Fibroblast of lung (primary cell): Measurements from ENCODE around the gene CACNB4. TPM values are rescaled to one million over a fixed set of nuclear protein-coding genes. Genes with fewer than 3 reads are reported as not detected.
"Not testable (repeated sequence)": the region's sequence is repeated elsewhere in the genome, so short reads cannot be mapped to it uniquely, and the experiment has no call there.

Experiments
- DNase-seq, 2 donors: peaks; one replicate each; pipeline versions ENCODE4 v3.0.0 to v3.0.0-alpha.2; 2010; ENCODE audit warnings: low read depth in 2 of 2
- H2AFZ ChIP-seq: 2 replicates; pipeline ENCODE4 v1.5.1; 2012; ENCODE audit warnings: low read length, control low read depth, inconsistent platforms
- H3K27ac ChIP-seq: 2 replicates; pipeline ENCODE4 v1.5.1; 2011; ENCODE audit warnings: low read length, control low read depth; ENCODE audit not compliant: insufficient read depth
- H3K27me3 ChIP-seq: 2 replicates; pipeline ENCODE4 v1.5.1; 2011; ENCODE audit warnings: mild to moderate bottlenecking, low read length; ENCODE audit not compliant: control insufficient read depth, insufficient read depth
- H3K36me3 ChIP-seq: 2 replicates; pipeline ENCODE4 v1.5.1; 2011; ENCODE audit warnings: low read length; ENCODE audit not compliant: control insufficient read depth, insufficient read depth
- H3K4me1 ChIP-seq: 2 replicates; pipeline ENCODE4 v1.5.1; 2011; ENCODE audit warnings: low read length; ENCODE audit not compliant: control insufficient read depth, insufficient read depth; ENCODE audit errors: extremely low read depth
- H3K4me2 ChIP-seq: 2 replicates; pipeline ENCODE4 v1.5.1; 2011; ENCODE audit warnings: low read length, control low read depth; ENCODE audit not compliant: insufficient read depth; ENCODE audit errors: extremely low read depth
- H3K4me3 ChIP-seq, 4 experiments: fragments of 200-600 bp in 1 of 4; sonication (generic) in 1 of 4; replicated peaks in 1 of 4; 2 replicates each; pipeline ENCODE4 v1.5.1; 2011 to 2016; ENCODE audit warnings: low read length in 4 of 4, low read depth in 3 of 4, mild to moderate bottlenecking in 3 of 4, control low read depth in 2 of 4, inconsistent platforms in 1 of 4, mixed read lengths in 1 of 4; ENCODE audit not compliant: insufficient read depth in 1 of 4; ENCODE audit errors: control extremely low read depth in 1 of 4
- H3K79me2 ChIP-seq: 2 replicates; pipeline ENCODE4 v1.5.1; 2012; ENCODE audit warnings: mild to moderate bottlenecking, low read length, inconsistent platforms; ENCODE audit not compliant: control insufficient read depth, insufficient read depth
- H3K9ac ChIP-seq: 2 replicates; pipeline ENCODE4 v1.5.1; 2011; ENCODE audit warnings: mild to moderate bottlenecking, low read length, control low read depth; ENCODE audit not compliant: insufficient read depth
- H3K9me3 ChIP-seq: 2 replicates; pipeline ENCODE4 v1.5.1; 2012; ENCODE audit warnings: low read depth, low read length; ENCODE audit not compliant: control insufficient read depth, insufficient read depth
- H4K20me1 ChIP-seq: 2 replicates; pipeline ENCODE4 v1.5.1; 2011; ENCODE audit warnings: low read length; ENCODE audit not compliant: control insufficient read depth, insufficient read depth; ENCODE audit errors: extremely low read depth
- EZH2 ChIP-seq: IDR thresholded peaks from 2 replicates; pipeline ENCODE4 v1.5.1; 2012; ENCODE audit warnings: low read length, control low read depth, mild to moderate bottlenecking; ENCODE audit errors: missing control alignments
- polyA plus RNA-seq, 2 donors: library from polyadenylated mRNA; depleted of rRNA in 1 of 2; stranded (reverse) in 1 of 2; unstranded in 1 of 2; fragments of >200 nt; gene quantifications; 2 replicates each; pipeline ENCODE4 v1.2.1, GENCODE V29; 2011 to 2012; ENCODE audit warnings: missing spikeins in 1 of 2
- total RNA-seq: library from RNA; depleted of rRNA; stranded (reverse); fragments of >200 nt; gene quantifications from 2 replicates; pipeline ENCODE4 v1.2.1, GENCODE V29; 2014
- TF ChIP-seq, protein P1 (sequence below), 2 donors: IDR thresholded peaks in 1 of 2; conservative IDR thresholded peaks in 1 of 2; 1 replicate in 1 of 2; 2 replicates in 1 of 2; pipeline ENCODE4 v1.5.1; 2011 to 2012; ENCODE audit warnings: low read length in 2 of 2, control low read depth in 1 of 2, inconsistent platforms in 1 of 2, low read depth in 1 of 2, mild to moderate bottlenecking in 1 of 2

The CACNB4 gene
- total and polyA plus RNA-seq, 2 donors (not counting 1 experiment from before 2014, with no cell fraction given): 0.66 to 2.5 TPM

DNA sequence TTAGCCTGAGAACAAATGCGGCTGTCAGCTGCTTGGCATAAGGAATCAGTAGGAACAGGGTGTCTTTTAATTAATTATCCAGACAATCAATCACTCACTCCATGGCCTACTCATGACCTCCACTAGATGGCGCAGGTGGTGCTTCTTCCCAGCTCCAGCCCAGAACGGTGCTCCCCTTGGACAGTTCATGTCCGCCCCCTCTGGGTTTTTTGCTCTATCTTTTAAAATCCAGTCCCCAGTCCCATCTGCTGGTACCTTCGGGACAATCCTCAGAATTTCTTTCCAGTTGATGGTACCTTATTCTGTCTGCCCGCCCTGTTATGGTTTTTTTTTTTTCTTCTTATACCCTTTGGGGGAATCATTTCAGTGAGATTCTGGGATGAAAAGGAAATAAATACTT is 99.8 kb downstream of the CACNB4 start:
- H3K4me3 ChIP-seq: no peak overlapping the region
- H2AFZ ChIP-seq: no peak overlapping the region
- no peaks in the 10 kb centered on the region for H3K79me2 ChIP-seq
- TF ChIP-seq, protein P1, sequence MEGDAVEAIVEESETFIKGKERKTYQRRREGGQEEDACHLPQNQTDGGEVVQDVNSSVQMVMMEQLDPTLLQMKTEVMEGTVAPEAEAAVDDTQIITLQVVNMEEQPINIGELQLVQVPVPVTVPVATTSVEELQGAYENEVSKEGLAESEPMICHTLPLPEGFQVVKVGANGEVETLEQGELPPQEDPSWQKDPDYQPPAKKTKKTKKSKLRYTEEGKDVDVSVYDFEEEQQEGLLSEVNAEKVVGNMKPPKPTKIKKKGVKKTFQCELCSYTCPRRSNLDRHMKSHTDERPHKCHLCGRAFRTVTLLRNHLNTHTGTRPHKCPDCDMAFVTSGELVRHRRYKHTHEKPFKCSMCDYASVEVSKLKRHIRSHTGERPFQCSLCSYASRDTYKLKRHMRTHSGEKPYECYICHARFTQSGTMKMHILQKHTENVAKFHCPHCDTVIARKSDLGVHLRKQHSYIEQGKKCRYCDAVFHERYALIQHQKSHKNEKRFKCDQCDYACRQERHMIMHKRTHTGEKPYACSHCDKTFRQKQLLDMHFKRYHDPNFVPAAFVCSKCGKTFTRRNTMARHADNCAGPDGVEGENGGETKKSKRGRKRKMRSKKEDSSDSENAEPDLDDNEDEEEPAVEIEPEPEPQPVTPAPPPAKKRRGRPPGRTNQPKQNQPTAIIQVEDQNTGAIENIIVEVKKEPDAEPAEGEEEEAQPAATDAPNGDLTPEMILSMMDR (conservative IDR thresholded peaks at IDR 0.05 in 1 of 2, IDR thresholded peaks at IDR 0.05 in 1 of 2; ENCODE audit: low read depth in 1 of 2, low read length in 2 of 2): peak; percentile 65 to 85
- no peak for TF ChIP-seq EZH2
- H3K27ac ChIP-seq: no peak overlapping the region
- H3K36me3 ChIP-seq: no peaks in the 10 kb centered on the region
- no peaks in the 10 kb centered on the region for H3K9me3 ChIP-seq
- no peaks in the 10 kb centered on the region for H4K20me1 ChIP-seq
- peak; percentile 32 to 37 for DNase-seq
- H3K4me1 ChIP-seq: no peaks in the 10 kb centered on the region
- H3K9ac ChIP-seq: no peak overlapping the region
- no peaks in the 10 kb centered on the region for H3K27me3 ChIP-seq
- H3K4me2 ChIP-seq: no peak overlapping the region

DNA sequence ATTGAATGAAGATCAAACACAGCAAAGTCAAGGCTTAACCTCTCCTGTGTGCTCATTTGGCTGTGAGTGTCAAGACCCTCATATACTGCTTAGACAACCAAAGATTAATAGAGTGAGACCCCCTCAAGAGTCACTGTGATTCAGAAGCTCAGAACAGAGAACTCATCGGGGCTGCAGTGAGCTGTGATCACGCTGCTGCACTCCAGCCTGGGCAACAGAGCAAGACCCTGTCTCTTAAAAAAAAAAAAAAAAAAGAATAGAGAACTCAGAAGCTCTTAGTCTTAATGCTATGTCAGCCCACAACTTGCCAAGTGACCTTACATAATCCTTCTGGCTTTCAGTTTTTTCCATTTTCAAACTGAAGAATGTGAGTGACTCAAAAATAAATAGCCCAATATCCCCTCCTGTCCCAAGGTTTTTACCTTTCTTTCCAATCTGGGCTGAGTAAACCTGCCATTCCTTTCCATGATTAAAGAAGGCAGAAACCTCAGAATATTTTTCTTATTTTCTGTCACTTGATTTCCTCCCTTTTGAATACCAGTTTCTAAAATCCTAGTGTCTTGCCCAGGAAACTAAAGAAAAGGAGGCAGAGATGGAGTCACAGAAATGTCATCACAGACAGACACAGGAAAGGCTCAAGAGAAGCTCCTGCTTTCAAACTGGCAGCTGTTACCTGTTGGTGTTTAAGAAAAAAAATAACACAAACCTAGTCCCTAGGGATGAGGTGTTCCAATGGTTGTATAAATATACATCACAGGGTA is 102.4 kb downstream of the CACNB4 start:
- H3K4me2 ChIP-seq: no peak overlapping the region
- no peak overlapping the region for H3K9ac ChIP-seq
- H3K27ac ChIP-seq: no peak overlapping the region
- DNase-seq: peak in 1 of 2 donors; percentile 42
- H3K36me3 ChIP-seq: no peaks in the 10 kb centered on the region
- no peaks in the 10 kb centered on the region for H3K9me3 ChIP-seq
- no peaks in the 10 kb centered on the region for H3K27me3 ChIP-seq
- H3K4me3 ChIP-seq: no peak overlapping the region
- no peaks in the 10 kb centered on the region for H3K79me2 ChIP-seq
- no peak overlapping the region for H2AFZ ChIP-seq
- TF ChIP-seq, protein P1 (conservative IDR thresholded peaks at IDR 0.05 in 1 of 2, IDR thresholded peaks at IDR 0.05 in 1 of 2; ENCODE audit: low read depth in 1 of 2, low read length in 2 of 2): no peak
- TF ChIP-seq EZH2: no peak
- no peaks in the 10 kb centered on the region for H3K4me1 ChIP-seq
- no peaks in the 10 kb centered on the region for H4K20me1 ChIP-seq

DNA sequence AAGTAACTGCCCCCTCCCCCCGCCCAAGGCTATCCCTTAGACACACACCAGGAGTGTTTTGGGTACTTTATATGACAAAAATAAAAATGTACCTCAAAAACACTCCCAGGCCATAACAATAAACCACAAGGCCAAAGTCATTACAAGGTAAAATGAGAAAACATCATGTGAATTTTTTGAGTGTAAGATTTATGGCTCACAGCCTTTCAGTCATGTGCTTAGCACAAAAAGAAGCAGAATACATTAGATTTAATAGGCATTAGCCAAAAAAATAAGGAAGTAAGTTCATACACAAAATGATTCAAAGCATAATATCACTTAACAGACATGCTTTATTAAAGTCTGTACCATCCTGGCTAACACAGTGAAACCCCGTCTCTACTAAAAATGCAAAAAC is 103.7 kb downstream of the CACNB4 start:
- no peaks in the 10 kb centered on the region for H3K27me3 ChIP-seq
- no peaks in the 10 kb centered on the region for H3K4me1 ChIP-seq
- H4K20me1 ChIP-seq: no peaks in the 10 kb centered on the region
- H3K4me3 ChIP-seq: no peak overlapping the region
- no peak for DNase-seq
- H3K9ac ChIP-seq: no peak overlapping the region
- no peaks in the 10 kb centered on the region for H3K36me3 ChIP-seq
- no peak overlapping the region for H3K4me2 ChIP-seq
- no peak overlapping the region for H2AFZ ChIP-seq
- no peaks in the 10 kb centered on the region for H3K79me2 ChIP-seq
- no peaks in the 10 kb centered on the region for H3K9me3 ChIP-seq
- no peak overlapping the region for H3K27ac ChIP-seq
- no peak for TF ChIP-seq EZH2
- TF ChIP-seq, protein P1 (conservative IDR thresholded peaks at IDR 0.05 in 1 of 2, IDR thresholded peaks at IDR 0.05 in 1 of 2; ENCODE audit: low read depth in 1 of 2, low read length in 2 of 2): no peak

DNA sequence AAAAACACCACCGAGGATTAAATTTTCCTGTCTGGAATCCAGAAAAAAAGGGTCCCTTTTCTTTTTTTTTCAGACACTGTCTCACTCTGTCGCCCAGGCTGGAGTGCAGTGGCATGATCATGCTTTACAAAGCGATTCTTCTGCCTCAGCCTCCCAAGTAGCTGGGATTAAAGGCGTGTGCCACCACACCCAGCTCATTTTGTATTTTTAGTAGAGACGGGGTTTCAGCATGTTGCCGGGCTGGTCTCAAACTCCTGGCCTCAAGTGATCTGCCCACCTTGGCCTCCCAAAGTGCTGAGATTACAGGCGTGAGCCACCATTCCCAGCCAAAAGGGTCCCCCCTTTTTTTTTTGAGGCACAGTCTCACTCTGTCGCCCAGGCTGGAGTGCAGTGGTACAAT is 104.7 kb downstream of the CACNB4 start:
- not testable (repeated sequence) for H3K27me3 ChIP-seq, DNase-seq, H3K9me3 ChIP-seq, H3K4me1 ChIP-seq, H4K20me1 ChIP-seq, H3K36me3 ChIP-seq, H3K4me3 ChIP-seq, H3K27ac ChIP-seq, H3K9ac ChIP-seq, H2AFZ ChIP-seq, H3K4me2 ChIP-seq, H3K79me2 ChIP-seq
